ENCODE results near the gene NDRG4. TPM values are rescaled to one million over a fixed set of nuclear protein-coding genes. Genes with fewer than 3 reads are reported as not detected.

NDRG4 gene
- total RNA-seq, 1 experiment from 2014 or later = 5.7 TPM

GRCh38 chr16:58543685-58544084 lies 43.7 kb downstream of the NDRG4 start:
- DNase-seq (ENCODE audit: low read depth) = no peak

GRCh38 chr16:58548378-58548777 lies 48.4 kb downstream of the NDRG4 start:
- no peak for DNase-seq (ENCODE audit: low read depth)

- no peak for DNase-seq (ENCODE audit: low read depth)
Observed at GRCh38 chr16:58551496-58551895, 51.6 kb downstream of the NDRG4 start.

GRCh38 chr16:58556678-58557077 lies 56.7 kb downstream of the NDRG4 start:
- no peak for DNase-seq (ENCODE audit: low read depth)

Other genes starting within 250 kb of the NDRG4 start
- gene PRSS54, start 205.1 kb upstream of the NDRG4 start, total RNA-seq (2014; rRNA removed; shearing (Covaris generic)) = not detected in 2 replicates
- 17.7 and 18.6 TPM in 2 replicates for gene GINS3, start 107.7 kb upstream of the NDRG4 start, total RNA-seq (2014; rRNA removed; shearing (Covaris generic))
- 27.8 and 35.1 TPM in 2 replicates for gene SETD6, start 15.4 kb downstream of the NDRG4 start, total RNA-seq (2014; rRNA removed; shearing (Covaris generic))
- 59.3 and 63.9 TPM in 2 replicates for gene CNOT1, start 129.7 kb downstream of the NDRG4 start, total RNA-seq (2014; rRNA removed; shearing (Covaris generic))
- 6.6 and 7.8 TPM in 2 replicates for gene SLC38A7, start 184.6 kb downstream of the NDRG4 start, total RNA-seq (2014; rRNA removed; shearing (Covaris generic))
- 54.3 and 56.5 TPM in 2 replicates for gene GOT2, start 234.2 kb downstream of the NDRG4 start, total RNA-seq (2014; rRNA removed; shearing (Covaris generic))

Measured in Daoy (cell line).